Measurements from ENCODE around the gene CAV1.

CAV1 gene

GRCh38 chr7:116557066-116557585, 32.3 kb downstream of the CAV1 start:
- no peak for DNase-seq
- H3K36me3 ChIP-seq (replicated peaks) = peaks cover 39% of the 10 kb centered on the region
- TF ChIP-seq CTCF (IDR thresholded peaks at IDR 0.05; ENCODE audit: low read depth, low read length, missing control alignments) = no peak
- no peak overlapping the region for H3K27ac ChIP-seq
- H3K4me3 ChIP-seq (ENCODE audit: low read depth, low read length) = no peak overlapping the region
- in situ Hi-C loops (cut with HindIII; ENCODE audit: low pct_ligation_motif_present, low sequenced_read_pairs) = no loop called here
- no peaks in the 10 kb centered on the region for H3K27me3 ChIP-seq (replicated peaks)

- peaks cover 32% of the 10 kb centered on the region for H3K36me3 ChIP-seq (replicated peaks)
- no peak for DNase-seq
- in situ Hi-C loops (cut with HindIII; ENCODE audit: low pct_ligation_motif_present, low sequenced_read_pairs) = no loop called here
- no peak for TF ChIP-seq CTCF (IDR thresholded peaks at IDR 0.05; ENCODE audit: low read depth, low read length, missing control alignments)
- H3K4me3 ChIP-seq (ENCODE audit: low read depth, low read length) = no peak overlapping the region
- H3K27me3 ChIP-seq (replicated peaks) = no peaks in the 10 kb centered on the region
- no peak overlapping the region for H3K27ac ChIP-seq
Observed at GRCh38 chr7:116557901-116558300, 33.1 kb downstream of the CAV1 start.

GRCh38 chr7:116560021-116560970, 35.5 kb downstream of the CAV1 start:
- TF ChIP-seq CTCF (IDR thresholded peaks at IDR 0.05; ENCODE audit: low read depth, low read length, missing control alignments) = no peak
- Histone ChIP-seq H3K4me3 (ENCODE audit: low read depth, low read length) (no peak overlapping the region), H3K27ac (no peak overlapping the region), H3K27me3 (replicated peaks) (no peaks in the 10 kb centered on the region), H3K36me3 (replicated peaks) (peaks cover 25% of the 10 kb centered on the region)
- no peak for DNase-seq
- in situ Hi-C loops (cut with HindIII; ENCODE audit: low pct_ligation_motif_present, low sequenced_read_pairs) = no loop called here

- Histone ChIP-seq H3K36me3 (replicated peaks) (peaks cover 25% of the 10 kb centered on the region), H3K4me3 (ENCODE audit: low read depth, low read length) (no peak overlapping the region), H3K27me3 (replicated peaks) (no peaks in the 10 kb centered on the region), H3K27ac (no peak overlapping the region)
- no peak for DNase-seq
- in situ Hi-C loops (cut with HindIII; ENCODE audit: low pct_ligation_motif_present, low sequenced_read_pairs) = no loop called here
- no peak for TF ChIP-seq CTCF (IDR thresholded peaks at IDR 0.05; ENCODE audit: low read depth, low read length, missing control alignments)
Observed at GRCh38 chr7:116561697-116562483, 37.1 kb downstream of the CAV1 start.

- Histone ChIP-seq H3K27ac (no peak overlapping the region), H3K4me3 (ENCODE audit: low read depth, low read length) (no peak overlapping the region), H3K27me3 (replicated peaks) (no peaks in the 10 kb centered on the region), H3K36me3 (replicated peaks) (peaks cover 24% of the 10 kb centered on the region)
- TF ChIP-seq CTCF (IDR thresholded peaks at IDR 0.05; ENCODE audit: low read depth, low read length, missing control alignments) = no peak
- in situ Hi-C loops (cut with HindIII; ENCODE audit: low pct_ligation_motif_present, low sequenced_read_pairs) = no loop called here
- no peak for DNase-seq
Observed at GRCh38 chr7:116562529-116563121, 37.8 kb downstream of the CAV1 start.

Measured in brain microvascular endothelial cell (primary cell).